Cortex of kidney (tissue), 1 donor: ENCODE data around the gene FKBP5.

Experiments
- DNase-seq: peaks from one replicate; lab custom pipeline; 2025; lab: John Stamatoyannopoulos, UW

FKBP5 gene

DNA sequence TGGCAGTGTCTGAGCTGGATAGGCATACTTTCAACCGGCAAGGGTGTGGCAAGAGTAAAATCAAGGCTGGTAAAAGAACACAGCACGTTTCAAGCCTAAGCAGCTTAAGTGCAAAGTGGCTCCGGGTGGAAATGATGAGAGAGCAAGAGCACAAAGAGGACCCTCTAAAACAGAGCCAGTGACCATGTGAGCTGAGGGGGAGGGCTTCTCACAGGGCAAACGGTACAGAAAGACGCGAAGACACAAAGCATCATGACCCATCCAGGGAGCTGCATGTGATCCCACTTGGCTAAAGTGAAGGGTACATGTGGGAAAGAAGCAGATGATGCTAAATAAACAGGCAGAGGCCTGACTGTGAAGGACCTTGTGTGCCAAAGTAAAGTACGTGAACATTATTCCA lies 25.7 kb downstream of the FKBP5 start:
- no peak for DNase-seq

GRCh38 chr6:35654883-35655282 lies 33.8 kb downstream of the FKBP5 start:
- DNase-seq, result no peak

DNA sequence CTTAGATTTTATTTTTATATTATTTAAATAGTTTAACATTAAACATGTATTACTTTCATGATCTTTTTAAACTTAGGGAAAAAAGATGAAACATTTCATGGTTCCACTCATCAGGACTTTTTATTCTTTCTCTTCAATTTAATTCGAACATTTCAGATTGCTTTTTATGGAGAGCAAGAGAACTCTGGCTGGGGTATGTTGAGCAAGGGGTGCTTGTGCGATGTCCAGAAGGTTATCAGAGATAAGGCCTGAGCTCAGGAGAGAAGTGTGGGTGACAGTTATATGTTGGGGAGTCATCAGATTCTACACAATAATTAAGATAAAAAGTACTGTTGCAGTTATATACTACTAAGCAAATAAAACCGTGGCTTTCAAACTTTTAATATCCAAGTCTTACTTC lies 37.5 kb downstream of the FKBP5 start:
- no peak for DNase-seq

- DNase-seq, result no peak
Observed at GRCh38 chr6:35650015-35650414, 38.7 kb downstream of the FKBP5 start.

DNA sequence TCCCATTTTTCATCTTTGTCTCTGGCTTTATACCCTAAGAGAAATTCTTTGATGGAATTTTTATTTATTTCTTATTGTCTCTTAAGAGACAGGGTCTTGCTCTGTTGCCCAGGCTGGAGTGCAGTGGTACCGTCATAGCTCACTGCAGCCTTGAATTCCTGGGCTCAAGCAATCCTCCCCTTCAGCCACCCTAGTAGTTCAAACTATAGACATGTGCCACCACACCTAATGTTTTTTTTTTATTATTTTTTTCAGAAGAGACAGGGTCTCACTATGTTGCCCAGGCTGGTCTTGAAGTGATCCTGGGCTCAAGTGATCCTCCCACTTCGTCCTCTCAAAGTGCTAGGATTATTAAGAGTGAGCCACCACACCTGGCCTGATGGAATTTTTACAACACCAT lies 40.5 kb downstream of the FKBP5 start:
- DNase-seq, result no peak

GRCh38 chr6:35647400-35647799 lies 41.3 kb downstream of the FKBP5 start:
- DNase-seq, result no peak

DNA sequence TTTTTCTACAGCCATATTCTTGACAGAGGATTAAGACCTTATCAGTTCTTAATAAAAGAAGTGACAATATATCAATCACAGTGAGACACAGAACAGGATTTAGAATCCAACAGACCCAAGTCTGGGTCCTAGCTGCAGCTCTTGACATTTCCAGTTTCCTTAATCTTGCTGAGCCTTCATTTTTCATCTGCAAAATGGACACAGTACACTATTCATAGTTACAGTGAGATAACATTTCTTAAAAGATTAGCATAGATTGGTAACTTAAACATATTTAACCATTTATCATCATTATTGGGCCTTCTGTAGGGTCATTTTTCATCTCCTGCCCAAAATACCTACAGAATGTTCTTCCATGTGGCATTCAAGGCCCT lies 45.6 kb downstream of the FKBP5 start:
- no peak for DNase-seq

DNA sequence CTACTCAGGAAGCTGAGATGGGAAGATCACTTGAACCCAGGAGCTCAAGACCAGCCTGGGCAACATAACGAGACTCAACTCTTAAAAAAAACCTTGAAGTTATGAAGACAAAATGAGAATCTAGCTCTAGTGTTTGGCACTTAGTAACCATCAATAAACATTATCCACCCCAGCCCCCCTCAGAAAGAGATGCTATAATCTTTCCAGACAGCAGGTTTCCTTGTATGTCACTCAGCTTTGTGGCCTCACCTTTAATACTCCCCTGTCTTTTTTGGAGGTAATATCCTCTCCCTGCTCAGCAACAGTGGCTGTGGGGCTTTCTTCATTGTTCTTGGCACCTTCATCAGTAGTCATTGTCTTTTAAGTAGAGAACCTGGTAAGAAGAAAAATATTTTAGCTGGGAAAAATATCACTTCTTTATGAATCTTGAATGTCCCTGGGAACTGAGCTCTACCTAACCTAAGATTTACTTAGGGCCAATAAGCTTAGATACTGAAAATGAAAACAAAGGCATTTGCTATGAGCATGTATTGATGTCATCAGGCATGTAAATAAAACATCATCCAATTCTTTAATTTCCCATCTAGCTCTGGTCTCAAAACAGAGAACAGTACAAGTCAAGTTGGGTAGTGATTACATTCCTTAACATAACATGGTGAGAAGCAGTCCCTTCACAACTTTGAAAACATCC lies 46.1 kb downstream of the FKBP5 start:
- no peak for DNase-seq

DNA sequence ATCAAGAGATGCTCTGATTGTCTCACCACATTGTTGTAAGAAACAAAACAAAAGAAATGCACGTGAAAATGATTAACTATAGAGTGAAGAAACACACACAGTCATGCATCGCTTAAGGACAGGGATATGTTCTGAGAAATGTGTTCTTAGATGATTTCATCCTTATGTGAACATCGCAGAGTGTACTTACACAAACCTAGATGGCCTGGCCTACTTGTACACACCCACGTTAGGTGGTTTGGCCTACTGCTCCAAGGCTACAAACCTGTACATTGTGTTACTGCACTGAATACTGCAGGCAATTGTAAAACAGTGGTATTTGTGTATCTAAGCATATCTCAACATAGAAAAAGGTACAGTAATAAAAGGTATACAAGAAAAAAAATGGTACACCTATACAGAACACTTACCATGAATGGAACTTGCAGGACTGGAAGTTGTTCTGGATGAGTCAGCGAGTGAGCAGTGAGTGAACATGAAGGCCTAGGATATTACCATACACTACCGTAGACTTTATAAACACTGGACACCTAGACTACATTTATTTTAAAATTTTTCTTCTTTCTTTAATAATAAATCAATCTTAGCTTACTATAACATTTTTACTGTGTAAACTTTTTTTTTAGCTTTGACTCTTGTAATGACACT lies 48.6 kb downstream of the FKBP5 start:
- DNase-seq, result no peak

DNA sequence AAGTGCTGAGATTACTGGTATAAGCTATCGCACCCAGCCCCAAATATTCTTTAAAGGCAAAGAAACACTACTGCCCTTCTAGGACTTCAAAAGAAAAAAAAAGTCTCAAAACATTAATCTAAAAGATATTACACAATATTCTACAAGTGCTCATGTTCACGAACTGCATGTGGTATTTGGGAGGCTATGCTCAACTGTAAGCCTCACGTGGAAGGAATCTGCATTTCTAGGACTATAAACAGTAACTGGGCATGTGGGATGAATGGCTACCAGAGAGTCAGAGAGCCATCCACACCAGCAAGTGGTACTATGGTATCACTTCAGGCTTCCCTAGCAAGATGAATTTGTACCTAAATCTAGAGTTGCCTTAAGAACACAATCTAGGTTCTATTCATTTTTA lies 50.0 kb downstream of the FKBP5 start:
- DNase-seq, result no peak

DNA sequence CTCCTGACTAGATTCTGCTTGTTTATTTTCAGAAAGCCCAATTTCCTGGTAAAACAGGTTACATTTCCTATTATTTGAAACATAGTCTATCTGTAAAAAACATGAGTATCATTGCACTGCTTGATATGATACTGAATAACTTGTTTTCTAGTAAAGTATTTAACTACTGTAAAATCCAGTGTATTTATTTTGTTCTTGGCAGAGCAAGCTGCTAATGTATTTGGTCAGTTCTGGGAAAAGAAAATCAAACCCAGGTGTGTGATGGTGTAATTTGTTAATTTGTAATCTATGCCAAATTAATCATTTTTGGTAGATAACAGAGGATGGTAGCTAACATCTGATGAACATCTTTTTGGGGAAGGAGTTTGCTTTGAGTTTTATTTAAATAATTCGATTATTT lies 50.8 kb downstream of the FKBP5 start:
- DNase-seq, result no peak

DNA sequence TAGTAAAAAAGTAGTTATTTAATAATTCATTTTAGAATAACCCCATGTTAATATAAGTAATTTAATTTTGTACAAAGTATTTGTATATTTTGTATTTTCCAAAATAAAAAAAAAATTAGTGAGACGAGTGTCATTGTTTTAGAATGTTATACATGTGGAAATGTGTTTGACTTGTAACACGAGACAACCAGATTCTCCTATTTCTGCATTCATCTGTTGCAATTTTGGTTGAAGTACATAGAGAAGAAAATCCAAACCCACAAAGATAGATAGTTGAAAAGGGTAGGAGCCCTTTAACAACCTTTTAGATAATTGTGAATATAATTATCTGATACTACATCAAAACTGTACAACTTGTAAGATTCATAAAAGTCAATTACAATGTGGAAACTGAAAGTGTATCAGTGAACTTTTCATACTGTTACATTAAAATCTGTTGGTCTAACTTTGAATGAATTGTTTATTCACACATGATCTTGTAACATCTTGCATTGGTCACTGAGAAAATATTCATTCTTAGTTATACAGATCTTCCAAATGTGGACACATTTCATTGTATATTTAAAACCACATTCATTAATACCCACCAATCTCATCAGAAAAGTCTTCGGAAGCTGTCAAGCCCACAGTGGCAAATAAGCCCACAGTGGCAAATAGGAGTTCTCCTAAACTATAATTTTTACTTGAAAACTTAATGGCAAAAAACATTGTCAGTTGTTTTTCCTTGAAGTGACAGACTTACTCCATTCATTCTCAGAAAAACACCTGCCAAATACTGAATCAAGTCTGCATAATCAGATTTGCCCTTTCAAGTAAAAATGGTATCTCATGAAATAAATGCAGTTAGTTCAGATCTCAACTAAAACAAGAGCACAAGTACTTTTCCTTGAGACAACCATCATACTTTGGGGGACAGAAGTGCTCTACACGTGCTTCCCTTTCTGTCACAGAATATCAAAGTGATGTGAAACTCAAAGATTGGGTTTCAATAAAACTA lies 52.8 kb downstream of the FKBP5 start:
- DNase-seq, result no peak

GRCh38 chr6:35634316-35634715 lies 54.4 kb downstream of the FKBP5 start:
- no peak for DNase-seq

DNA sequence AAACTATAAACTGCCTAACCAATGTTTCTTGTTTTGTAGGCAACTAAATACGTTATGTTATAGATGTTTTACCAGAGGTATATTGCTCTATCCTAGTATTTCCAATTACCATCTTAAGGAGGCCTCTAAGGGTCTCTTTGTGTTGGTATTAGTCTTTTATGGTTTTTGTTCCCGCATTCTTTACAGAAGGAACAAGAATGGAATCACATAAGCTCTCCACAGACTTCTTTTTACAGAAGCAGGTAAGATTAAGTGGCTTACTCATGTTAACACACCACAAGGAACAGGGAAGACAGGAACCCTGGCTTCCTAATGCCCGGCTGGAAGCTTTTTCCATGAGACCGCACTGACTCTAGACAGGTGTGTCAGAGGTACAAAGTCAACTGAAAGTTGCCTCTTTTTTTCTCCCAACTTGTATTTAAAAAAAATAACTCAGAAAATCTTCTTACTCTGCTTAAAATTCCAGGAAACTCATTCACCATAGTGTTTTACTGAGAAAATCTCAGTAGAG lies 55.1 kb downstream of the FKBP5 start:
- no peak for DNase-seq

DNA sequence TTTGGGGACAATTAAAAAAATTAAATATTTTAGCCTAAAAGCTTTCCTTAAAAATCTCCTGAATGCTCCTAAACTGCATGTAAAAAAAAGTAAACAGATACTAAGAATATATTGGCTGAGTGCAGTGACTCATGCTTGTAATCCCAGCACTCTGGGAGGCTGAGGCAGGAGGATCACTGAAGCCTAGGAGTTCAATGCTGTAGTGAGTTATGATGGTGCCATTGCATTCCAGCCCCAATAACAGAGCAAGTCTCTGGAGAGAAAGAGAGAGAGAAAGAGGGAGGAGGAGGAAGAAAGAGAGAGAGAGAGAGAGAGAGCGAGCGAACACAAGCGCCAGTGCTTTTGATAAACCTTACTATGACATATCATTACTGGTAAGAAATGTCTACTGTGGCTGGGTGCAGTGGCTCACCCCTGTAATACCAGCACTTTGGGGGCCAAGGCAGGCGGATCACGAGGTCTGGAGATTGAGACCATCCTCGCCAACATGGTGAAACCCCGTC lies 58.8 kb downstream of the FKBP5 start:
- no peak for DNase-seq

GRCh38 chr6:35626401-35626800 lies 62.3 kb downstream of the FKBP5 start:
- no peak for DNase-seq

DNA sequence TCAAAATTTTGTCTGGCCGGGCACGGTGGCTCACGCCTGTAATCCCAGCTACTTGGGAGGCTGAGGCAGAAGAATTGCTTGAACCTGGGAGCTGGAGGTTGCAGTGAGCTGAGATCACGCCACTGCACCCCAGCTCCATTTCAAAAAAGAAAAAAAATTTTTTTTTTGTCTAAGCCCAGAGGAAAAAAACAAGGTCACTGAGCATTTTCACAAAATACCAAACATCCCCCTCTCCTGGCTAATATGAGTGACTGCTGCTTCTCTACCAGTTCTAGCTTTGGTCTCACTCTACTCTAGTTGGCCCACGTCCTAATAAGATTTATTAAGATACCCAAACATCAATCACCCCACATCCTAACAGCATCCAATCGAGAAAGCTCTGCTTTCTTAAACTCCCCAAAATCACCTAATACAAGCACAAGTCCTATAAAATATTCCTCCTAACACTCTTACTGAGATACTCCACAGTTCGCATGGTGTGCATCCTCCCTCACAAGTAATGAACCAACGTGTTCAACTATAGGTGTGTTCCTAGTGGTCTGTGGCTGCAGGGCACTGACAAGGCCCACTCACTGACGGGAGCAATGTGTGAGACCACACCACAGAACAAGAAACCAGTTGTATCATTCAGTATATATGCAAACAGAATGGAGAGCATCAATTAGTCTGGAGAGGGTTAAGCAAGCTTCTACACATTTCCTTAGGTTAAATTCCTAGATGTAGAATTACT lies 64.2 kb downstream of the FKBP5 start:
- no peak for DNase-seq

- DNase-seq, result no peak
Observed at GRCh38 chr6:35622283-35622682, 66.4 kb downstream of the FKBP5 start.

DNA sequence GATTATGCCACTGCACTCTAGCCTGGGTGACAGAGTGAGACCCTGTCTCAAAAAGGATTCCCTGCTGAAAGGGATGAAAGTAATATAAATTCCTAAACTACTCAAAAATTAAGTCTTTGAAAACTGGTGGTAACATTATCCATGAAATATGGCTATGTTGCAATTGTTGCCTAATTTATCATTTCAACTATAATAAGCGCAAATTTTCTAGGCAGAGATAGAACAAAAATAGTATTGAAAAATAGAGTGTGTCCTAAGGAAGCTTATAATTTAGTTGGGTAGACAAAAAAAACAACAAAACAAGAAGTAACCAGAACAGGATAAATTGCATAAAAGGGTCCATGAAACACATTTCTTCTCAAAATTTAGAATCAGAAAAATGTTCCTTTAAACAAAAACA lies 68.0 kb downstream of the FKBP5 start:
- DNase-seq, result no peak

DNA sequence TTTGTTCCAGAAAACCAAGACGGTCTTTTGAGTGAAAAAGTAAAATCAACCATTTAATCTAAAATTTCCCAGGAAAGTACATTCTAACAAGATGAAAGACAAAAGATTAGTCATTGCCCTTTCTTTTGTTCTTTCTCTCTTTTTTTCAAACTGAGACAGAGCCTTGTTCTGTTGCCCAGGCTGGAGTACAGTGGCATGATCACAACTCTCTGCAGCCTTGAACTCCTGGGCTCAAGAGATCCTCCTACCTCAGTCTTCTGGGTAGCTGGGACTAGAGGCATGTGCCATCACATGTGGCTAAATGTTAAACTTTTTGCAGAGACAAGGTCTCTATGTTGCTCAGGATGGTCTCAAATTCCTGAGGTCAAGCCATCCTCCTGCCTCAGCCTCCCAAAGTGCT lies 75.0 kb downstream of the FKBP5 start:
- no peak for DNase-seq

- no peak for DNase-seq
Observed at GRCh38 chr6:35611240-35611639, 77.5 kb downstream of the FKBP5 start.

GRCh38 chr6:35610830-35611229 lies 77.9 kb downstream of the FKBP5 start:
- no peak for DNase-seq
